Activated naive CD4-positive, alpha-beta T cell treated with anti-CD3 and anti-CD28 coated beads for 36 hours (primary cell): ENCODE data around the gene TP53TG5. TPM values are rescaled to one million over a fixed set of nuclear protein-coding genes. Genes with fewer than 3 reads are reported as not detected.

Experiments
- CTCF ChIA-PET: fragments of 350-600 bp; sonication (Branson Sonifier 250); formaldehyde crosslinking; loops from one replicate; lab custom pipeline; 2021; ENCODE audit warnings: antibody characterized with exemption; lab: Charles Lee
- DNase-seq: peaks from one replicate; pipeline ENCODE4 v3.0.0-alpha.2; 2020
- H3K27ac Mint-ChIP-seq: one replicate; pipeline ENCODE4 v1.8.0; 2021; ENCODE audit warnings: mild to moderate bottlenecking, mixed read lengths
- H3K27me3 Mint-ChIP-seq: one replicate; pipeline ENCODE4 v1.8.0; 2021; ENCODE audit warnings: low read depth, mixed read lengths
- H3K36me3 Mint-ChIP-seq: one replicate; pipeline ENCODE4 v1.8.0; 2021; ENCODE audit warnings: low read depth, mixed read lengths
- H3K4me1 Mint-ChIP-seq: one replicate; pipeline ENCODE4 v1.8.0; 2021; ENCODE audit warnings: low read depth, mixed read lengths
- H3K4me3 Mint-ChIP-seq: one replicate; pipeline ENCODE4 v1.8.0; 2021; ENCODE audit warnings: mild to moderate bottlenecking, moderate library complexity, mixed read lengths
- H3K9me3 Mint-ChIP-seq: one replicate; pipeline ENCODE4 v1.8.0; 2021; ENCODE audit warnings: mixed read lengths
- intact Hi-C: fragments of 100-400 bp; cut with micrococcal nuclease; formaldehyde crosslinking; loops from one replicate; pipeline ENCODE4 v1.15.1; 2023
- total RNA-seq, 2 experiments: library from RNA; stranded (reverse); gene quantifications; one replicate each; pipeline ENCODE4 v1.2.3, GENCODE V29; 2021

TP53TG5 gene
- total RNA-seq, 2 experiments from 2014 or later = 0.59 to 1.0 TPM

- H3K4me3 Mint-ChIP-seq = no peak overlapping the region
- H3K27ac Mint-ChIP-seq = no peak overlapping the region
- intact Hi-C loops = no loop called here
- no peaks in the 10 kb centered on the region for H3K9me3 Mint-ChIP-seq
- H3K36me3 Mint-ChIP-seq = peaks cover 15% of the 10 kb centered on the region
- CTCF ChIA-PET = interaction anchor here (0.8 to 2.5 kb wide), 5 partner anchors 24 to 92 kb away, joined by 3 to 12 read pairs (median 4); no protein-coding TSS in a partner anchor
- H3K4me1 Mint-ChIP-seq = peaks cover 38% of the 10 kb centered on the region
- no peaks in the 10 kb centered on the region for H3K27me3 Mint-ChIP-seq
- DNase-seq = no peak
These were observed 34.5 kb upstream of the TP53TG5 start for GRCh38 chr20:45412653-45413052.

GRCh38 chr20:45410887-45411286 is 32.8 kb upstream of the TP53TG5 start:
- no peak for DNase-seq
- CTCF ChIA-PET = interaction anchor here (0.5 to 1.0 kb wide), 2 partner anchors 25 to 50 kb away, joined by 3 to 4 read pairs; no protein-coding TSS in a partner anchor
- intact Hi-C loops = no loop called here
- Mint-ChIP-seq H3K4me3 (no peak overlapping the region), H3K36me3 (peaks cover 15% of the 10 kb centered on the region), H3K9me3 (no peaks in the 10 kb centered on the region), H3K4me1 (peaks cover 34% of the 10 kb centered on the region), H3K27me3 (no peaks in the 10 kb centered on the region), H3K27ac (no peak overlapping the region)

- CTCF ChIA-PET = no interaction called here
- no peak for DNase-seq
- Mint-ChIP-seq H3K4me1 (peaks cover 29% of the 10 kb centered on the region), H3K4me3 (no peak overlapping the region), H3K9me3 (no peaks in the 10 kb centered on the region), H3K27me3 (peaks cover 4% of the 10 kb centered on the region), H3K36me3 (peaks cover 15% of the 10 kb centered on the region), H3K27ac (peak overlapping the region; percentile 43)
- intact Hi-C loops = no loop called here
These were observed 31.6 kb upstream of the TP53TG5 start for GRCh38 chr20:45409521-45410272.

GRCh38 chr20:45408646-45409213 is 30.6 kb upstream of the TP53TG5 start:
- intact Hi-C loops = no loop called here
- Mint-ChIP-seq H3K4me3 (peak overlapping the region; percentile 21), H3K27ac (no peak overlapping the region), H3K4me1 (peaks cover 25% of the 10 kb centered on the region), H3K9me3 (no peaks in the 10 kb centered on the region), H3K36me3 (peaks cover 15% of the 10 kb centered on the region), H3K27me3 (peaks cover 5% of the 10 kb centered on the region)
- CTCF ChIA-PET = no interaction called here
- peak; percentile 19 for DNase-seq

GRCh38 chr20:45407783-45408645 is 29.9 kb upstream of the TP53TG5 start, which contains the start of gene DBNDD2:
TSS of gene DBNDD2 (plus strand) at chr20:45408289. CDS start at chr20:45408468, 179 bp downstream.
- H3K27ac Mint-ChIP-seq = peak within 1 kb of the TSS; percentile 70
- CTCF ChIA-PET = interaction anchor here (0.5 to 2.0 kb wide), 6 partner anchors 20 to 457 kb away, joined by 3 to 9 read pairs (median 4); partner anchors contain the start of gene SYS1
- peak within 1 kb of the TSS; percentile 83 for H3K4me3 Mint-ChIP-seq
- DNase-seq = peak; percentile 63
- intact Hi-C loops = loop anchor here (1.0 kb wide), 1 partner anchor 7 kb away; no protein-coding TSS in a partner anchor
- H3K27me3 Mint-ChIP-seq = peaks cover 5% of the 10 kb centered on the region
- H3K9me3 Mint-ChIP-seq = no peaks in the 10 kb centered on the region
- H3K4me1 Mint-ChIP-seq = peaks cover 22% of the 10 kb centered on the region
- peaks cover 15% of the 10 kb centered on the region for H3K36me3 Mint-ChIP-seq

GRCh38 chr20:45407067-45407745 is 29.1 kb upstream of the TP53TG5 start:
- Mint-ChIP-seq H3K9me3 (no peaks in the 10 kb centered on the region), H3K36me3 (peaks cover 17% of the 10 kb centered on the region), H3K4me3 (peak overlapping the region; percentile 83), H3K27me3 (peaks cover 5% of the 10 kb centered on the region), H3K4me1 (peaks cover 22% of the 10 kb centered on the region), H3K27ac (peak overlapping the region; percentile 70)
- intact Hi-C loops = loop anchor here (1.0 kb wide), 1 partner anchor 8 kb away; no protein-coding TSS in a partner anchor
- CTCF ChIA-PET = interaction anchor here (0.5 to 2.0 kb wide), 8 partner anchors 20 to 458 kb away, joined by 3 to 9 read pairs (median 4); partner anchors contain the start of gene SYS1
- DNase-seq = peak; percentile 24

- peak; percentile 59 for DNase-seq
- intact Hi-C loops = loop anchor here (1.0 kb wide), 2 partner anchors 9 to 43 kb away; partner anchors contain the start of gene SYS1
- peak overlapping the region; percentile 83 for H3K4me3 Mint-ChIP-seq
- CTCF ChIA-PET = interaction anchor here (0.8 to 2.0 kb wide), 6 partner anchors 30 to 112 kb away, joined by 3 to 9 read pairs (median 6); partner anchors contain the start of gene SYS1
- H3K9me3 Mint-ChIP-seq = peaks cover 7% of the 10 kb centered on the region
- peaks cover 23% of the 10 kb centered on the region for H3K36me3 Mint-ChIP-seq
- peaks cover 5% of the 10 kb centered on the region for H3K27me3 Mint-ChIP-seq
- peak overlapping the region; percentile 70 for H3K27ac Mint-ChIP-seq
- H3K4me1 Mint-ChIP-seq = peaks cover 30% of the 10 kb centered on the region
These were observed 28.3 kb upstream of the TP53TG5 start for GRCh38 chr20:45406260-45407066.

GRCh38 chr20:45405571-45406259 is 27.6 kb upstream of the TP53TG5 start:
- Mint-ChIP-seq H3K27me3 (peaks cover 5% of the 10 kb centered on the region), H3K27ac (peak overlapping the region; percentile 59), H3K4me3 (peak overlapping the region; percentile 75), H3K9me3 (peaks cover 11% of the 10 kb centered on the region), H3K36me3 (peaks cover 21% of the 10 kb centered on the region), H3K4me1 (peaks cover 31% of the 10 kb centered on the region)
- CTCF ChIA-PET = interaction anchor here (0.7 kb wide), 1 partner anchor 27 kb away, joined by 3 read pairs; no protein-coding TSS in a partner anchor
- peak; percentile 24 for DNase-seq
- intact Hi-C loops = loop anchor here (1.0 kb wide), 1 partner anchor 42 kb away; the partner anchor contains the start of gene SYS1

- DNase-seq = no peak
- peaks cover 30% of the 10 kb centered on the region for H3K4me1 Mint-ChIP-seq
- CTCF ChIA-PET = interaction anchor here (1.0 to 2.3 kb wide), 3 partner anchors 31 to 46 kb away, joined by 3 to 7 read pairs (median 6); no protein-coding TSS in a partner anchor
- no peak overlapping the region for H3K27ac Mint-ChIP-seq
- peaks cover 23% of the 10 kb centered on the region for H3K9me3 Mint-ChIP-seq
- intact Hi-C loops = no loop called here
- H3K4me3 Mint-ChIP-seq = peak overlapping the region; percentile 55
- peaks cover 5% of the 10 kb centered on the region for H3K27me3 Mint-ChIP-seq
- peaks cover 28% of the 10 kb centered on the region for H3K36me3 Mint-ChIP-seq
These were observed 26.3 kb upstream of the TP53TG5 start for GRCh38 chr20:45404438-45404837.

GRCh38 chr20:45402946-45403345 is 24.8 kb upstream of the TP53TG5 start:
- intact Hi-C loops = no loop called here
- no peak overlapping the region for H3K27ac Mint-ChIP-seq
- no peak for DNase-seq
- CTCF ChIA-PET = interaction anchor here (2.3 kb wide), 1 partner anchor 34 kb away, joined by 7 read pairs; no protein-coding TSS in a partner anchor
- peaks cover 25% of the 10 kb centered on the region for H3K36me3 Mint-ChIP-seq
- H3K9me3 Mint-ChIP-seq = peaks cover 25% of the 10 kb centered on the region
- H3K4me1 Mint-ChIP-seq = peaks cover 23% of the 10 kb centered on the region
- peaks cover 5% of the 10 kb centered on the region for H3K27me3 Mint-ChIP-seq
- H3K4me3 Mint-ChIP-seq = no peak overlapping the region
